Muscle layer of duodenum (tissue), 2 donors: ENCODE measurements around the gene CARD10.

ENCODE experiments used
- H3K27ac ChIP-seq: one replicate; pipeline ENCODE4 v1.7.0; 2013; ENCODE audit warnings: mild to moderate bottlenecking, low read length
- H3K27me3 ChIP-seq: one replicate; pipeline ENCODE4 v1.7.0; 2013; ENCODE audit warnings: low read depth, mild to moderate bottlenecking, control low read depth, low read length
- H3K36me3 ChIP-seq, 2 donors: one replicate each; pipeline ENCODE4 v1.7.0; 2013; ENCODE audit warnings: low read length in 2 of 2, control low read depth in 1 of 2, mild to moderate bottlenecking in 1 of 2; ENCODE audit not compliant: insufficient read depth in 2 of 2, control insufficient read depth in 1 of 2
- H3K4me1 ChIP-seq, 2 donors: one replicate each; pipeline ENCODE4 v1.7.0; 2013; ENCODE audit warnings: low read length in 2 of 2, mild to moderate bottlenecking in 2 of 2, control low read depth in 1 of 2, moderate library complexity in 1 of 2; ENCODE audit not compliant: insufficient read depth in 2 of 2, control insufficient read depth in 1 of 2
- H3K4me3 ChIP-seq, 2 donors: one replicate each; pipeline ENCODE4 v1.7.0; 2013; ENCODE audit warnings: low read length in 2 of 2, low read depth in 1 of 2, mild to moderate bottlenecking in 1 of 2
- H3K9me3 ChIP-seq, 2 donors: one replicate each; pipeline ENCODE4 v1.7.0; 2013; ENCODE audit warnings: low read length in 2 of 2, control low read depth in 1 of 2, mild to moderate bottlenecking in 1 of 2; ENCODE audit not compliant: control insufficient read depth in 1 of 2
- donor health status: healthy.

Gene CARD10

GRCh38 chr22:37467391-37467955 lies 51.7 kb downstream of the CARD10 start:
- no peaks in the 10 kb centered on the region for H3K27me3 ChIP-seq
- no peak overlapping the region for H3K27ac ChIP-seq
- H3K4me3 ChIP-seq, result no peak overlapping the region
- H3K9me3 ChIP-seq, result no peaks in the 10 kb centered on the region
- H3K36me3 ChIP-seq, result no peaks in the 10 kb centered on the region
- H3K4me1 ChIP-seq, result no peaks in the 10 kb centered on the region

DNA sequence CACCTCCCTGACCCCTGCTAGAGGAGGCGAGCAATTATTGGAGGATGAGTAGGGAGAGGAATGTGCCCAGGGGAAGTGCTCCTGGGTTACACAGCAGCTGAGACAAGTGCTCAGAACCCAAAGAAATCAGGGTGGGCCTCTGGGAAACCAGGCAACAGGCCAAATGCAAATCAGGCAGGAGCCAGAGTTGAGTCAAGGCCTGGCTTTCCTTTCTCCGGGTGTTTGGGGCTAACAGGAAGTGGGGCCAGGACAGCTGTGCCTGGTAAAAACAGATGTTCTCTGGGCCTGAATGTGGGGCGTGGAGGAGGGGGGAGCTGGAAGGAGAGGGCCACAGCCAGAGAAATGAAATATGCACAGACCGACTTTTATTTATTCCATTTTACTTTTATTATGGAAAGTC lies 55.0 kb downstream of the CARD10 start:
- Histone ChIP-seq H3K9me3 (no peaks in the 10 kb centered on the region), H3K4me3 (no peak overlapping the region), H3K27me3 (no peaks in the 10 kb centered on the region), H3K4me1 (no peaks in the 10 kb centered on the region), H3K36me3 (no peaks in the 10 kb centered on the region), H3K27ac (no peak overlapping the region)

- Histone ChIP-seq H3K4me1 (no peaks in the 10 kb centered on the region), H3K4me3 (no peak overlapping the region), H3K27me3 (no peaks in the 10 kb centered on the region), H3K36me3 (no peaks in the 10 kb centered on the region), H3K9me3 (no peaks in the 10 kb centered on the region), H3K27ac (no peak overlapping the region)
These were observed 56.2 kb downstream of the CARD10 start for GRCh38 chr22:37462983-37463382.

DNA sequence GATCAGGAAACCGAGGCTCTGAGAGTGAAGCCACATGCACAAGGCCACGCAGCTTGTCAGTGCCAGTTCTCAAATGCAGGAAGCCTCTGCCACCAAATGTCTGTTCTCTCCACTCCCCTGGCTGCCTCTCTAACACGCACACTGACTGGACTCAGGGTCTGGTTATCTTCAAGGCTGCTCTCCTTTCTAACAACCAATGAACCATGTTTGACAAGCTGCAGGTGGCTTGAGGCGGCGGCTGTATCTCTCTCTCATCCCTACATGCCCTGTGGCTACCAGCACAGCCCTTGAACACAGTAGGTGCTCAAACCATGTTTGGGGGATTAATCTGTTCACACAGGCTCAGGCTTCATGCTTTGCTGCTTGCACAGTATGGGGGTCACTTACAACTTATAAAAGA lies 56.8 kb downstream of the CARD10 start:
- Histone ChIP-seq H3K27me3 (no peaks in the 10 kb centered on the region), H3K4me3 (no peak overlapping the region), H3K4me1 (no peaks in the 10 kb centered on the region), H3K9me3 (no peaks in the 10 kb centered on the region), H3K27ac (no peak overlapping the region), H3K36me3 (no peaks in the 10 kb centered on the region)

- Histone ChIP-seq H3K4me1 (no peaks in the 10 kb centered on the region), H3K4me3 (no peak overlapping the region)
These were observed 57.3 kb downstream of the CARD10 start for GRCh38 chr22:37461961-37462360.

DNA sequence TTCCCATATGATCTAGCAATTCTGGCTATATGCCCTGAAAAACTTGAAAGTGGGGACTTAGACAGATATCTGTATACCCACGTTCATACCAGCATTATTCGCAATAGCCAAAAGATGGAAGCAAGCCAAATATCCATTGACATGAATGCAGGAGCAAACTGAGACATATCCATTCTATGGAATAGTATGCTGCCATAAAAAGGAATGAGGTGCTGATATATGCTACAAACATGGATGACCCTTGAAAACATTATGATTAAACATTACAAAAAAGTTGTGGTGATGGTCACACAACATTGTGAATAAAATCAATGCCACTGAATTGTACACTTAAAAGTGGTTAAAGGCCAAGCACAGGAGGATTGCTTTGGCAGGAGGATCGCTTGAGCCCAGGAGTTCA lies 58.5 kb downstream of the CARD10 start:
- H3K4me3 ChIP-seq, result no peak overlapping the region
- H3K27ac ChIP-seq, result no peak overlapping the region
- H3K4me1 ChIP-seq, result peaks cover 0 to 1% of the 10 kb centered on the region in 2 donors
- no peaks in the 10 kb centered on the region for H3K36me3 ChIP-seq
- no peaks in the 10 kb centered on the region for H3K9me3 ChIP-seq
- H3K27me3 ChIP-seq, result no peaks in the 10 kb centered on the region

More at GRCh38 chr22:37461961-37462360, 57.3 kb downstream of the CARD10 start:
- H3K36me3 ChIP-seq, result no peaks in the 10 kb centered on the region
- no peaks in the 10 kb centered on the region for H3K9me3 ChIP-seq
- H3K27me3 ChIP-seq, result no peaks in the 10 kb centered on the region
- H3K27ac ChIP-seq, result no peak overlapping the region

DNA sequence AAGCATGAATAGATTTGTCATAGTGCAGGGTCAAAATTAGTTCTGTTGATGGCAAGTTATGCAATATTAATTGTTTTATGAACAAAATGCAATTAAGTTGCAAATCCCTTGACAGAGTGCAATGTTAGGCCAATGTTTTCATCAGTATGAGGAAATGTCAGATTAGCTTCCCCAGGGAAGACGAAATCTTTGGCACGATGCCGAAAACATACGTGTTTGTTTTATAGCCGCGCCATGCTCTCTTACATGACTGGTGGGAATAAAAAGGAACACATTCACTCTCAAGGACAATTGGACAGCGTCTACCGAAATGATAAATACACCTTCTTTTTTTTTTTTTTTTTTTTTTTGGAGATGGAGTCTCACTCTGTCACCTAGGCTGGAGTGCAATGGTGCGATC lies 60.0 kb downstream of the CARD10 start:
- Histone ChIP-seq H3K4me1 (peaks cover 0 to 3% of the 10 kb centered on the region in 2 donors), H3K27me3 (no peaks in the 10 kb centered on the region), H3K27ac (no peak overlapping the region), H3K4me3 (no peak overlapping the region), H3K9me3 (no peaks in the 10 kb centered on the region), H3K36me3 (no peaks in the 10 kb centered on the region)

DNA sequence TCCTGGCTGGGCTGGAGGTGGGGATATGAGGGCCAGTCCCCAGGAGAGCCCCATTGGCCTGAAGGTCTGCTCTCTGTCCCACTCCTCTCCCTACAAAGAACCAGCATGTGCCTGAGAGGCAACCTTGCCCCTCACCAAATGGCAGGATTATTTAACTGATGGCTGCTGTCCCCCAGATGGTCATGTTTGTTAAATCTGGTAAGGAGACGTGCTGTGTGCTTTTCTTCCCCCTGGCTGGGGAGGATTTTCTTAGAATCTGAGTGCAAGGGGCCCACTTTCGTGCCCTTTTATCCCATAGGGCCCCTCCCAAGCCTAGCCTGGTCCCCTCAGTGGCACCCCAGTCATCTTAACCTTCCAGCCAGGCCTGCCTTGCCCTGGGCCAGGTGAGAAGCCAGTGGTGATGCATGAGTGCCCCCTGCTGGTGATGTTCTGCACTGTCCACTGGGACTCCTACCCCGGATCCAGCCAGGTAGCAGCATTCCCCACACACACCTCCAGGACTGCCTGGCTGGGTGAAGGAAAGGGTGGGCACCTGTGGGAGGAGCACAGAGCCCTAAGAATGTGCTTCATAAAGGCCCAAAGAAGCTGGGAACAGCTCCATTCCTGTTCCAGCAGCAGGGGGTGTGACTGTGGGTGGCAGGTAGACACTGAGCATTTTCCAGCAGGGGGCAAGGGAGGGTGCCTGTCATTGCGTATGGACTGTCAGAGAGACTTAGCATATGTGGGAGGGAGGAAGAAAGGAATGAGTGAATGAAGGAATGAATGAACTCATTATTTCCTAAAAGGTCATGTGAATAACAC lies 61.9 kb downstream of the CARD10 start:
- H3K27me3 ChIP-seq, result no peaks in the 10 kb centered on the region
- no peaks in the 10 kb centered on the region for H3K9me3 ChIP-seq
- peaks cover 0 to 3% of the 10 kb centered on the region in 2 donors for H3K4me1 ChIP-seq
- H3K36me3 ChIP-seq, result no peaks in the 10 kb centered on the region
- no peak overlapping the region for H3K4me3 ChIP-seq
- H3K27ac ChIP-seq, result no peak overlapping the region

DNA sequence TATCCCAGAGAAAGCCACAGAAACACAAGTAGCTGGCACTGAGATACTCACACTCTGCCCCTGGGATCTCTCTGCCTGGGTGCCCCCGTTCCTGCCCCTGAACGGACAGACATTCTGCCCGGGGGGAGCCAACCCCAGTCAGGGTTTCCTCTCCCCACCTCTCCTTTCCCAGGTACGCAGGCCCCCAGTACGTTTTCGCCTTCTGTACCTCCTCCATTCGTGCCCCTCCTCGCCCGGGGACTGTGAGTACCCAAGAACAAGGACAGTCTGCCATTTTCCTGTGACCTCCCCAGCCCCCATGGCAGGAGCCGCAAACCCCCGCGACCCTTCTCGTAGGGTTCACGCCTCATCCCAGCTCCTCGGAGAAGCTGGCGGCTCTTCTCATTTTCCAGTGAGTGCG lies 62.9 kb downstream of the CARD10 start:
- H3K27ac ChIP-seq, result no peak overlapping the region
- H3K4me1 ChIP-seq, result peaks cover 0 to 3% of the 10 kb centered on the region in 2 donors
- peaks cover 0 to 3% of the 10 kb centered on the region in 2 donors for H3K9me3 ChIP-seq
- H3K36me3 ChIP-seq, result no peaks in the 10 kb centered on the region
- H3K27me3 ChIP-seq, result no peaks in the 10 kb centered on the region
- H3K4me3 ChIP-seq, result no peak overlapping the region

DNA sequence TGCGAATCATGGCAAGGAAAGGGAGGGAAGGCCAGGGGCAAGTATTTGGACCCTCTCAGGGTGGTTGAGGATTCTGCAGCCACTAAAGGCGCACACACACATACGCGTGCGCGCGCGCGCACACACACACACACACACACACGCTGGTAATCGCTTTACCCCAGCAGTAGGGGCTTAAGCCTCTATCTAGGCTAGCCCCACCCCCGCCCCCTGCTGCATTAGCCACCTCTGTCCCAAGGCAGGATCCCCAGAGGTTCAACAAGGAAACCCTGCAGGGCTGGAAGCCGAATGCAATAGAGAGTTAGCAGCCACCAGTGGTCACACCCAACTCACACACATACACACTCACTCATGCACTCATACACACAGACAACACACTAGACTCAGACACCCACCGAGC lies 63.3 kb downstream of the CARD10 start:
- Histone ChIP-seq H3K27ac (no peak overlapping the region), H3K27me3 (no peaks in the 10 kb centered on the region), H3K9me3 (peaks cover 0 to 3% of the 10 kb centered on the region in 2 donors), H3K4me1 (peaks cover 0 to 3% of the 10 kb centered on the region in 2 donors), H3K36me3 (no peaks in the 10 kb centered on the region), H3K4me3 (no peak overlapping the region)

DNA sequence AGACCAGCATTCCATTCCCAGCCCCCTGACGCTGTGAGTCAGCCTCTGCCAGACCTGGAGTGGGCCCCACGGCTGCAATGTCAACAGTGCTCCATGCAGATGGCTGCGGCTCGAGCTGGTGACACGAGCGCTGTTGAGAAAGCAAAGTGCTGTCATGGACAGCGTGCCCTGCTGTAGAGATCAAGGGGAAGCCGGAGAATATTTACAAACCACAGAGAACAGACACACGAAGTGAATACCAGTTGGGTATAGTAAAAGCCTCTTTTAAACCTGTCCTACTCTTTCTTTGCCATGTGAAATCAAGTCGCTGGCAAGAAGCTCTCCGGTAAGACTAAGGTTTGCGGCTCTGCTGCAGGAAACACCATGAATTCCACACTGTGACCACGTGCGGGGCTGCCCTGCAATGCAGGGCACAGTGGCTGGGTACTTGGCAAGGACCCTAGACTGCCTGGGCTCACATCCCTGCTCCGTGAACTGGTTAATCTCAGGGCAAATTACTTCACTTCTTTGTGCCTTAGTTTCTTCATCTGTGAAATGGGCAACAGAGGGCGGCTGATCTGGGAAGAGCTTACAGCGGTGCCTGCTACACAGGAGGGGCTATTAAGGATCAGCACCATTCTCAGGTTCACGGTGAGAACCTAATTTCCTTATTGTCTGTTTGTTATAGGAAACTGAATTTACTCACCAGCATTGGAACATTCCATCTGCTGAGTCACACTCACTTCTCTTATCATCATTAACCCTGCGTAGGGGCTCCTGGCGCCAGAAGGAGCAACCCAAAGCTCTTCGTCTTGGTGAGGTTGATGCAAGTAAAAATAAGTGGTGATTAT lies 64.1 kb downstream of the CARD10 start:
- no peak overlapping the region for H3K4me3 ChIP-seq
- H3K9me3 ChIP-seq, result peaks cover 0 to 5% of the 10 kb centered on the region in 2 donors
- H3K36me3 ChIP-seq, result no peaks in the 10 kb centered on the region
- H3K27me3 ChIP-seq, result no peaks in the 10 kb centered on the region
- peaks cover 0 to 3% of the 10 kb centered on the region in 2 donors for H3K4me1 ChIP-seq
- H3K27ac ChIP-seq, result no peak overlapping the region
